ENCODE measurements around the gene AQP1. TPM values are rescaled to one million over a fixed set of nuclear protein-coding genes. Genes with fewer than 3 reads are reported as not detected.

Gene AQP1
- total RNA-seq, 1 experiment from 2014 or later: 70.4 TPM

GRCh38 chr7:30935569-30935877, 23.9 kb downstream of the AQP1 start:
- DNase-seq (ENCODE audit: low read depth): no peak

DNA sequence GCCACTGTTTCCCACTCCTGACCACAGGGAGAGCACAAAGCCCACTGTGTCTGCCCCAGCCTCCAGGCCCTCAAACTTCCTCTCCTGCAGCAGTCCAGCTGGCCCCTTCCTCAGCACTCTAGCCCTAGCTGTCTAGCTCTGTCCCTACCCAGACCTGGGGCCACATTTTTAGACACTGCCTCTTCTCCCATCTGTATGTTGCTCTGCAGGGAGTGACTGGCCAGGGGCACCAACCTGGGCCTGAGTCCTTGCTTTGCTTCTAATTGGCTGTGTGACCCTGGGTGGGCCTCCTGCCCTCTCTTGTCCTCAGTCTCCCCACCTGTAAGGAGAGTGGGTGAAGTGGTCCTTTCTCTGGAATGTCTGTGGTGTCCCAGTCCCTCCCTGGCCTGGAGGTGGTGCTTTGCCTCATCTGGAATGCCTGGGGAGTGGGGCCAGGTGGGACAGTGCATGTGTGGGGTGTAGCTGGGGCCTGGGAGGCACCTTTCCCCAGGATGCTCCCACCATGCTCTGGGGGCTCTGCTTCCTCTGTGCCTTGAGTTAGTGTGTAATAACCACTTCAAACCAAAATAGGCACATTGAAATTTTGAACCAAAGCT, 25.1 kb downstream of the AQP1 start:
- DNase-seq (ENCODE audit: low read depth): peak; percentile 24

DNA sequence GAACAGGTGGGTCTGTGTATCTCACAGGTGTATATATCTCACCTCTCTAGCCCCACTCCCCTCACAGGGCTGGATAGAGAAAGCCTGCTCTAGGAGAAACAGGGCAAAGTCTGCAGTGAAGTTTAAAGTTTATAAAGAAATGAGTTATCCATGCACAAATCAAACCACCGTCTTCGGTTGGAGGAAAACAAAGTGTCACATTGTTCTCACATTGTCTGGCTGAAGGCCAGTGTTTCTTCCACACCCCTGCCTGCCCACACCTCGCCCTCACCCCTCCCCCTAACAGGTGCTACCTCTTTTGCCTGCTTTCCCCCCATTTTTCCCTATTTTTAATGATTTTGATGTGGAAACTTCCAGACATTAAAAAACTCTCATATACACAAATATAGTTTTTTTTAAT, 25.8 kb downstream of the AQP1 start:
- DNase-seq (ENCODE audit: low read depth): no peak

- DNase-seq (ENCODE audit: low read depth): peak; percentile 80
These were observed 27.0 kb downstream of the AQP1 start for GRCh38 chr7:30938435-30939316.

GRCh38 chr7:30941582-30942323, 30.1 kb downstream of the AQP1 start:
- DNase-seq (ENCODE audit: low read depth): no peak

- no peak for DNase-seq (ENCODE audit: low read depth)
These were observed 38.5 kb downstream of the AQP1 start for GRCh38 chr7:30950197-30950596.

DNA sequence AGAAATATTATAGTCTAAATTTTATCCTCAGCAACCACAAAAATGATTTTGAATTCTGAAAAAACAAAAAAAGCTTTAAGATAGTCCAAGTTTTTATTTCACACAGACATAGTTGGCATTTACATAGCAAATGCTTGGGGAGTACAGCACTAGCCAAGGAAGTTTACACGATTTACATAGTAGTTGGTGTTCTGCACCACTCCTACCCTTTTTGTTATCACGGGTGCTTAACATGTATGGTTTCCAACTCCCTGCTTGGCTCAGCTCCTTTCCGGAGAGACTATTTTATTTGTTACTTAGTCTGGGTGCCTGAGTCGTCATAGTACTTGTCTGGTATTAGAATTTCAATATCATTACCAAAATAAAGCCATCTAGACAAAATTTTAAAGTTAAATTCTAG, 43.3 kb downstream of the AQP1 start:
- DNase-seq (ENCODE audit: low read depth): no peak

DNA sequence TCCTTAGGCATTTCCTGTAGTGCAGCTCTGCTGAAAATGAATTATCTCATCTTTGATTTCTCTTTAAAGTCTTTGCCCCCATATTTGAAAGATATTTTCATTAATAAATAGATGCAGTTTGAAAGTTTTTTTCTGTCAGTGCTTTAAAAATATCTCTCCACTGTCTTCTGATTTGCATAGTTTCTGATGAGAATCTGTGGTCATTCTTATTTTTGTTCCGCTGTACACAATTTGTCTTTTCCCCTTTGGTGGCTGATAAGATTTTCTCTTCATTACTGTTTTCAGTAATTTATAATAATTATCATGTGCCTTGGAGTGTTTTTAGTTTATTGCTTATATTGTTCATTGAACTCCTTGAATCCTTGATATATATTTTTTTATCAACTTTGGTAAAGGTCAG, 45.1 kb downstream of the AQP1 start:
- DNase-seq (ENCODE audit: low read depth): no peak

DNA sequence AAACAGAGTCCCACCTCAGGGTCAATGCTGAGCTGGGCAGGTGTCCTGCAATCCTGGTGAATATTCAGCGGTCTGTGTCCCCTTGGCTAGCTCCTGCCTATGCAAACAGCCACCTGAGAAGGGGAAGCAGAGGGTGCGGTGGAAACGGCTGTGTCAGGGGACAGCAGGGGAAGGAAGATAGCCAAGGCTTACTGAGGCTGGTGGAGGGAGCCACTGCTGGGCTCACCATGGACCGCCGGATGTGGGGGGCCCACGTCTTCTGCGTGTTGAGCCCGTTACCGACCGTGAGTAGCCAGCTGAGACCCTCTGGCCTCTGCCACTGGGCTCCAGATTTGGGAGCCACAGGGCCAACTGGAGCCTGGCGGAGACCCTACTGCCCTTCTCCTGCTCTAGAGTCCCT, 52.2 kb downstream of the AQP1 start, which contains the start of gene GHRHR:
Gene GHRHR (plus strand): TSS at position 112 of the 400 bp plus-strand sequence. CDS start 116 bp downstream, at position 228.
- DNase-seq (ENCODE audit: low read depth): no peak

GRCh38 chr7:30965372-30965771, 53.7 kb downstream of the AQP1 start:
- DNase-seq (ENCODE audit: low read depth): peak; percentile 74

- no peak for DNase-seq (ENCODE audit: low read depth)
These were observed 54.2 kb downstream of the AQP1 start for GRCh38 chr7:30965883-30966282.

- no peak for DNase-seq (ENCODE audit: low read depth)
These were observed 56.6 kb downstream of the AQP1 start for GRCh38 chr7:30968294-30968693.

- no peak for DNase-seq (ENCODE audit: low read depth)
These were observed 57.3 kb downstream of the AQP1 start for GRCh38 chr7:30968747-30969603.

DNA sequence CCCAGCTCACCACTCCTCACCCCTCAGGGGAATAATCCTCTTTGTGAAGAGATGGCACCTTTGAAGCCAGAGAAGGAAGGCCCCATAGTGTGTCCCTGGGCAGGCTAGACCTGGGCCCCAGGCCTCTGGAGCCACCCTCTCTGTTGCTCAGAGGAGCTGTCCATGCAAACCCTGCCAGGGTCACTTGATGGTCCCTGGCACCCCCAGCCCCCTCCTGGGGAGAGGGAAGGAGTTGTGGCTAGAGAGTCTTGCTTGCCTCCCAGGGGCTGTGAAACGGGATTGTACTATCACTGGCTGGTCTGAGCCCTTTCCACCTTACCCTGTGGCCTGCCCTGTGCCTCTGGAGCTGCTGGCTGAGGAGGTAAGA, 57.9 kb downstream of the AQP1 start:
- DNase-seq (ENCODE audit: low read depth): no peak

DNA sequence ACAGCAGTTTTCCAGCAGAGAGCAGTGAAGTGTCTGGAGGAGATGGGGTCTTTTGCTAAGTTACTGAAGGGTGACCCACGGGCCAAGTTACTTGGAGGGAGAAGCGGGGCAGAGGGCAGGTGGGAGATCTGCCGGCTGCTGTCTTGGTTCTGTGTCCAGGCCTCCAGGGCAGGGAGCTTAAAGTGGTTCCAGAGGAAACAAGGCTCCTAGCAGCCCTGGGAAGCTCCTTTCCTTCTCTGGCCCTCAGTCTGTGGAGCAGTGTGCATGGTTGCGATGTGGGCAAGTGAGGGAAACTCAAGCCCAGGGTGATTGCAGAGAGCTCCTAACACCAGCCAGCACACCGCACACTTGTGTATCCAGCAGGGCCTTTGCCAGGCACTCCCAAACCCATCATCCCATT, 58.4 kb downstream of the AQP1 start:
- no peak for DNase-seq (ENCODE audit: low read depth)

- no peak for DNase-seq (ENCODE audit: low read depth)
These were observed 59.0 kb downstream of the AQP1 start for GRCh38 chr7:30970594-30971094.

- DNase-seq (ENCODE audit: low read depth): no peak
These were observed 59.8 kb downstream of the AQP1 start for GRCh38 chr7:30971440-30971839.

DNA sequence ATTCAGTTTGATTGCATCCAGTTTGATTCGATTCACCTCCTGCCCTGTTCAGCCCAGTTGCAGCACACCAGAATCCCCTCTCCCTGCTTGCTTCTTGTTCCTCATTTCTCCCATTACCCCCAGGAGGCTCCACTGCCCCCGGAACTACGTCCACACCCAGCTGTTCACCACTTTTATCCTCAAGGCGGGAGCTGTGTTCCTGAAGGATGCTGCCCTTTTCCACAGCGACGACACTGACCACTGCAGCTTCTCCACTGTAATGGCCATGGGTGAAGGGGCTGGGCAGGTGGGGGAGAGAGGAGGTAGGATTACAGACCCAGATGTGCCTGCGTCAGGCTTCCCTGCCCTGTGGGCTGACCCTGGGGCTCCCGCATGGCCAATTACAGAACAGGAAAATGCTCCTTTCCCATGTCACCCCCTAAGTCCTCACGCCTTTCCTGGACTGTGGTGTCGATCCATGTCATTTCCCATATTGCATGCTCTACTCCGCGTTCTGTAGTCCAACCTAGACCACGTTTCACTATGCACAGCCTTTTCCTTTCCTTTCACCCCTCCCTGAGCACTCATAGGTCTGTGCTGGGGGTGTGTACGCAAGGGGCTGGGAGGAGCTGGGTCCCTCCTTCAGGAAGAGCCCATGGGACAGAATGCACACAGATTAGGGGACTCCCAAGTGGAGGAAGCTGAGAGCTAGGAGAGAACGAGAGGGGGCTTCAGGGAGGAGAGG, 60.3 kb downstream of the AQP1 start:
- no peak for DNase-seq (ENCODE audit: low read depth)

- no peak for DNase-seq (ENCODE audit: low read depth)
These were observed 61.6 kb downstream of the AQP1 start for GRCh38 chr7:30973292-30973691.

- DNase-seq (ENCODE audit: low read depth): no peak
These were observed 62.3 kb downstream of the AQP1 start for GRCh38 chr7:30973791-30974604.

Data from RPMI7951 (cell line).